Measurements from ENCODE around the gene SYNE2. TPM values are rescaled to one million over a fixed set of nuclear protein-coding genes. Genes with fewer than 3 reads are reported as not detected.
A peak's percentile ranks its signal among the peaks of the same experiment; 100 is the strongest.

SYNE2 gene
- polyA plus RNA-seq, 3 donors: 101 to 171 (median 160) TPM

DNA sequence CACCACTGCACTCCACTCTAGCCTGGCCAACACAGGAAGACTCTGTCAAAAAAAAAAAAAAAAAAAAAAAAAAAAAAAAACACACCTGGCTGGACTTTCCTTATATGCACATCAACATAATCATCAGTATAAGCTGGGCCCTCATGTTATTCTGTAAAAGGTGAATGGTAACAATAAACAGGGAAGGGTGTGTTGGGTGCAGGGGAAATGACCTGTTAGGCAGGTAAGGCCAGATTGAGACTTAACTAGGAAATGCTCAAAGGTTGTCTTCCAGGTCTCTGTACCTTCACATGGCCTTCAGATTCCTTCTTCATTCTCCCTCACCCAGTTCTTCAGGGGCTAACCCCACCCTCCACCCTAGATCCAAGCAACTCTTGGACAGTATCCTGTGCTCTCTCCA is 393.9 kb downstream of the SYNE2 start:
- DNase-seq: no peak

DNA sequence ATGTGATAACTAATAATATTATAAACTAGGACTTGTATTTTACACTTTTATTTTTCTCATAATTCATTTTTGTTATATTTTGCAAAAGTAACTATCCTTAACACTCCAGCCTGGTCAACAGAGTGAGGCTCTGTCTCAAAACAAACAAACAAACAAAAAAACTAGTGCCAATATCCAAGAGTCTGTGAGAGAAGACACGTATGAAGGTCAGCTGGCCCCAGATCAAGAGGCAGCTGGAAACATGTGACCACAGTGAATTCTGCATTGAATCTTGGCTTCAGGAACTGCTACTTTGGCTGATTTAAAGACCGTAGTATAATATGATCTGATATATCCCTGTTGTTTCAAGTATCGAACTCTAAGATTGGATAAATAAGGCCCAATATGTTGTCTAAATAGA is 394.4 kb downstream of the SYNE2 start:
- DNase-seq: no peak

DNA sequence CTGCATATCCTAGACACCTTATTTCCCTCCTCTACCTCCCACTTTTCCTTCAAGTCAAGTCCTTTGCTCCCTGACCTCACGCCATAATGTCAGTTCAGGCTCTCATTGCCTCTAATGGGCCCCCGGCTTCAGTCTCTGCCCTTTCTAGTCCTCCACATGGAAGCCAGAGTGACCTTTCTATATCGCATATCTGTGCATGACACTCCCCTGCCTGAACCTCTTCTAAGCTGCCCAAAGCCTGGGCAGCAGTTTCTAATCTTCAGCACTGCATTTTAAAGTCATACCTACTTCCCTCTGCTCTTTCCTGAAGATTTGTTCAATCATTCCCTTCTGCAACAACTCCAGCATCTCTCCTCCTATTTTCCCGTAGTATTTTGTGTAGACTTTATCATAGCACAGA is 395.9 kb downstream of the SYNE2 start:
- no peak for DNase-seq

DNA sequence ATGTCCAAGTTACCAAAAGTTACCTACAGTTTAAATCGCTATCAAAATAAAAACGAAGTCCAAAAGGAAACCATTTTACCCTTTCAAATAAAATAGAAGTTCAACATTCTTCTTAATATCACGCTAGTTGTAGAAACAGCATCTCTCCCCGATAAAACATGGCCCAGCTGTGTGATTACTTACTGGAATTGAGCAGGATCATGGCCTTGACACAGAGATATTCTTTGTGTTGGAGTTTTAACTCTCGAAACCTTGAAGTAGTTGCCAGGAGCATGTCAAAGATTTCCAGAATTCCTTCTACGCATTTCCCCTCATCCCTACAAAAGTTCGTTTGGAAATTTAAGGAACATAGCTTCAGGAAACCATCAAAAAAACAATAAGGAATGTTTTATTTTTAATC is 396.6 kb downstream of the SYNE2 start:
- peak; percentile 60 for DNase-seq

DNA sequence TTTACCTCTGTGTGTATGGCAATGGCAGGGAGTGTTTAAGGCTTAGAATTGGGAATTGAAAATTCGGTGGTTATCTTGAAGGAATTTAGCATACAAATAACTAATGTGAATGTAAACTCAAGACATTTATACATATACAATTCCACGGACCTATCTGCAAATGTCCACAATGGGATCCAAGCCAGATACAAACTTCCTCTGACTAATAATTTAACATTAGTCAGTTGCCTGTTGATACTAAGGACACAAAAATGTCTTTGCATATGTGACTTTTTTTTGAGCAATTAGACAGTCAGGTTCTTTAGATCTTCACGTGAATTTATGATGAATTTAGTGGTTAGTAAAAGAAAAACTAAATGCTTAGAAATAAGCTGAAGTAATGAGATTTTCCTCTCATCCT is 400.9 kb downstream of the SYNE2 start:
- no peak for DNase-seq

DNA sequence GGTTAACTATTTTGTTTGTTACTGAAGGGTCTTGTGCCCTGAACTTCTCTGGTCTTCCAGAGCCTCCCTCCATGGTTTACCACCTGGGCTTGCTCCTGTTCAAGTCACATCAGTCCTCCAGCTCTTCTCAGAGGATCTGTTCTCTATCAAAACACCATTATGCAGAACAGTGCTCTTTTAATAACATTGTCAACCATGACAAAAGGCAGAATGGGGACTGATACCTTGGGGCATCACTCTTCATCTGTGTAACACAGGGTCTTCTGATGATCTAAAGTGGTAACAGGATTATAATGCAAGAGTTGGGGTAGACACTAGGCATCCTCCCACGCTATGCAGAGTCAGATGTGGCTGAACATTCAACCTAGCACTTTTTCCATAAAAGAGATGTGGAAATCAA is 403.0 kb downstream of the SYNE2 start:
- no peak for DNase-seq

GRCh38 chr14:64260418-64260817 is 407.6 kb downstream of the SYNE2 start:
- DNase-seq: no peak

DNA sequence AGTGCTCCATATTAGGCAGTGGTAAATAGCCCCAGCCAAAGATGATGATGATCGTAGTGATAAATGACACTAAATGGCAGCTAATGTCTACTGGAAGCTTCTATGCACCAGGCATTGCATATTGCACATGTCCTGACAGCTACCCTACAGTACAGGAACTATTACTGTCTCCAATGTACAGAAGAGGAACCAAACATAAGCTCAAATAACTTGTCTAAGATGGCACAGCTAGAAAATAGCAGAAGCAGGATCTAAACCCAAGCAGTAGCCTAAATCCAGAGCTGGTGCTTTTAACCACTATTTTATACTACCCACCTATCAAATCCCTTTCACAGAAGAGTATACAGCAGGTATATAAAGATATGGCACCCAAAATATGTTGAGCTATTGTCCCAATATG is 412.4 kb downstream of the SYNE2 start:
- DNase-seq: no peak

DNA sequence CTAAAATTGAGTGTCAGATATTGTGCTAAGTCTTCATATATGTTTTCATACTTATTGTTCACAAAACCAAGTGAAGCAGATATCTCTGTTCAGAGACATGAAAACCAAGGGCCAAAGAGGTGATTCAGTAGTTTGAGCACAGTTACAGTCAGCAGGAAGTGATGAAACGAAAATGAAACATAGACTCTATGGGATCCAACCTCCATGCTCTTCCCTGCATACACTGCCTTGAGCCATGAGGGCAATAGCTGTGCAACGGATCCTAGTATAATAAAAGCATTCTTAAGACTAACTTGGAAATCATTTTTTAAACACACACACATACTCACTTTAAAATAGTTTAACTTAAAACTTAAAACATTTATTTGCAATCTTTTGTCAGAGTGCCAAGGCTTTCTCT is 413.4 kb downstream of the SYNE2 start:
- no peak for DNase-seq

DNA sequence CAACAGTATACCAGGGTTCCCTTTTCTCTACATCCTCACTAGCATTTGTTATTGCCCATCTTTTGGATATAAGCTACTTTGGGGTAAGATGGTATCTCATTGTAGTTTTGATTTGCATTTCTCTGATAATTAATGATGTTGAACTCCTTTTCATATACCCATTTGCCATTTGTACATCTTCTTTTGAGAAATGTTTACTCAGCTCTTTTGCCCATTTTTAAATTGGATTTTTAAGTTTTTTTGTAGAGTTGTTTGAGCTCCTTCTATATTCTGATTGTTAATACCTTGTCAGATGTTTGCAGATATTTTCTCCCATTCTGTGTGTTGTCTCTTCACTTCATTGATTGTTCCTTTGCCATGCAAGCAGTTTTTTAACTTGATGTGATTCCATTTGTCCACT is 419.2 kb downstream of the SYNE2 start:
- no peak for DNase-seq

Other genes with a start within 250 kb of the SYNE2 start
- 10 to 100 TPM; 19.8 to 23.1 (median 20.8) TPM for gene WDR89, start 211.1 kb upstream of the SYNE2 start, polyA plus RNA-seq (ENCODE audit: insufficient read length in 3 of 3)
- gene SGPP1, start 124.9 kb upstream of the SYNE2 start, polyA plus RNA-seq (ENCODE audit: insufficient read length in 3 of 3): 10 to 100 TPM; 24.9 to 27.7 (median 27.4) TPM